ENCODE data around the gene PYCARD. TPM values are rescaled to one million over a fixed set of nuclear protein-coding genes. Genes with fewer than 3 reads are reported as not detected.
"Not testable (repeated sequence)": the region's sequence is repeated elsewhere in the genome, so short reads cannot be mapped to it uniquely, and the experiment has no call there.

The PYCARD gene
- polyA plus RNA-seq, 6 donors from 2014 or later: 48.8 to 79.2 (median 68.8) TPM

DNA sequence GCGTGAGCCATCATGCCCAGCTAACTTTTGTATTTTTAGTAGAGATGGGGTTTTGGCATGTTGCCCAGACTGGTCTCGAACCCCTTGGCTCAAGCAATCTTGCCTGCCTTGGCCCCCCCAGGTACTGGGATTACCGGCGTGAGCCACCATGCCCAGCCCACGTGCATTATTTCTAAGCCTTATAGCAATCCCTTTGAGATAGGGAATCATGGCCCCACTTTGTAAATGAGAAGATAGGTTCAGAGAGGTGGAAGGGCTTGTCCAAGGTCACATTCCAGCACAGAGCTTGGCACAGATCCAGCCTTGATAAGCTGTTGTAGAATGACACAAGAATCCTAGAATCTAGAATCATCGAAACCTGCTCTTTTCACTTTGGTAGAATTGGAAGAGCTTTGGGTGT lies 4.2 kb upstream of the PYCARD start:
- no peaks in the 10 kb centered on the region for H3K9me3 Mint-ChIP-seq
- H3K36me3 Mint-ChIP-seq: no peaks in the 10 kb centered on the region
- H3K27ac Mint-ChIP-seq: no peak overlapping the region
- no peak for DNase-seq
- peaks cover 33 to 37% (median 34%) of the 10 kb centered on the region in 3 donors for H3K4me1 Mint-ChIP-seq
- H3K4me3 Mint-ChIP-seq: peak overlapping the region in 1 of 8 donors; percentile 91
- ATAC-seq (ENCODE audit: low read depth in 2 of 2): no peak
- peaks cover 0 to 3% (median 2%) of the 10 kb centered on the region in 3 donors for H3K27me3 Mint-ChIP-seq

DNA sequence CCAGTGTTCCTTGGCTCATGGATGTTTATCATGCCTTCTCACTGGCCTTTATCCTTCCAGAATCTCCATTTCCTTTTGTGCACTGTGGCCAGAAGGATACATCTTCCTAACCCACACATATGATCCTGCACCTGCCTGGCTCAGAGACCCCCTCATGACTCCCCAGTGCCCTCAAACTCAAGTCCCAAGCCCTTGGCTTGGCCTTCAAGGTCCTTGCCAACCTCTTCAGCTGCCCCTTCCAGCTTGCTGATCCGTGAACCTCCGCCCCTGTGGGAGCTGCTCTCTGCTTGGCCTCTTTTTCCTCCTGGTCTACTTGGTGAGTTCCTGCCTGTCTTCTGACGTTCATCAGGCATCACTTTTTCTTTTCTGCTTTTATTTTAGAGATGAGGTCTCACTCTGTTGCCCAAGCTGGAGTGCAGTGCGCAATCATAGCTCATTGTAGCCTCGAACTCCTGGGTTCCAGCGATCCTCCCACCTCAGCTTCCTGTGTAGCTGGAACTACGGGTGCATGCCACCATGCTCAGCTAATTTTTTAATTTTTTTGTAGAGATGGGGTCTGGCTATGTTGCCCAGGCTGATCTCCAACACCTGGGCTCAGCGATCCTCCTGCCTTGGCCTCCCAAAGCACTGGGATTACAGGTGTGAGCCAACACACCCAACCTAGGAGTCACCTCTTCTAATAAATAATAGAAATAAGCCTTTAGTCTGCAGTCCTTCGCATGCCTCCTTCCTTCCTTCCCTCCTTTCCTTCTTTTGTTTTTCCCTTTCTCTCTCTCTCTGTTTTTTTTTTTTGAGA lies 2.5 kb upstream of the PYCARD start:
- DNase-seq (no peak), ATAC-seq (ENCODE audit: low read depth in 2 of 2) (no peak)
- Mint-ChIP-seq H3K9me3 (no peaks in the 10 kb centered on the region), H3K4me3 (peak overlapping the region in 7 of 8 donors; percentile 12 to 91 (median 33)), H3K4me1 (peaks cover 43 to 50% (median 44%) of the 10 kb centered on the region in 3 donors), H3K27me3 (no peaks in the 10 kb centered on the region), H3K36me3 (no peaks in the 10 kb centered on the region), H3K27ac (peak overlapping the region in 2 of 6 donors; percentile 13 to 78)

DNA sequence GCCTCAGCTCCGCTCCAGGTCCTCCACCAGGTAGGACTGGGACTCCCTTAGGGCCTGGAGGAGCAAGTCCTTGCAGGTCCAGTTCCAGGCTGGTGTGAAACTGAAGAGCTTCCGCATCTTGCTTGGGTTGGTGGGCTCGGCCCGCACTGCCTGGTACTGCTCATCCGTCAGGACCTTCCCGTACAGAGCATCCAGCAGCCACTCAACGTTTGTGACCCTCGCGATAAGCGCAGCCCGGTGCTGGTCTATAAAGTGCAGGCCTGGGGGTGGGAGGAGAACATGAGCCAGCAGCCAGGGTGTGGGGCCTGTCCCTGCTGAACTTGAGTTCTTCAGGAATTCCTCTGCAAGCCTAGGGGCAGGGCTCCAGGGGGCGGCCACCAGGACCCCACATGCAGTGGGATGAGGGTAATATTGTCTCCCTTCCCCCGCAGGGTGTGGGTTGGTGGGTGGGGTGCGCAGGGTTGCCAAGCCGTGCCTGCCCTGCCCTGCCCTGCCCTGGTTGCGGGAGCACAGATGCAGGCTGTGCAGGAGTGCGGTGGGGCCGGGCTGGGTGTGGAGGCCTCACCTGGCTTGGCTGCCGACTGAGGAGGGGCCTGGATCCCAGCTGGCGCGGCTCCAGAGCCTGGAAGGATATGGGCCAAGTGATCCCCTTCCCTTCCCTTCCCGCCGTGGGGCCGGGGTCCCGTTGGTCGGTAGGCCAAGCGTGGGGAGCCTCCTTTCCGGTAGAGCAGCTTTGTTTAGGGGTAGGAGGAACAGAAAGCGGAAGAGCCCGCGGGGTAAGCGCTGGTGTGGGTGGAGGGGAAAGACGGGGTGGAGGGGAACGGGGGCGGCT lies 762 bp downstream of the PYCARD start:
- peak; percentile 87 to 88 for ATAC-seq (ENCODE audit: low read depth in 2 of 2)
- Mint-ChIP-seq H3K4me1 (peaks cover 55 to 76% (median 60%) of the 10 kb centered on the region in 3 donors), H3K36me3 (no peaks in the 10 kb centered on the region), H3K4me3 (peak overlapping the region; percentile 90 to 97 (median 92)), H3K27ac (peak overlapping the region in 5 of 6 donors; percentile 80 to 93 (median 90)), H3K9me3 (no peaks in the 10 kb centered on the region), H3K27me3 (no peaks in the 10 kb centered on the region)
- DNase-seq: peak; percentile 78

DNA sequence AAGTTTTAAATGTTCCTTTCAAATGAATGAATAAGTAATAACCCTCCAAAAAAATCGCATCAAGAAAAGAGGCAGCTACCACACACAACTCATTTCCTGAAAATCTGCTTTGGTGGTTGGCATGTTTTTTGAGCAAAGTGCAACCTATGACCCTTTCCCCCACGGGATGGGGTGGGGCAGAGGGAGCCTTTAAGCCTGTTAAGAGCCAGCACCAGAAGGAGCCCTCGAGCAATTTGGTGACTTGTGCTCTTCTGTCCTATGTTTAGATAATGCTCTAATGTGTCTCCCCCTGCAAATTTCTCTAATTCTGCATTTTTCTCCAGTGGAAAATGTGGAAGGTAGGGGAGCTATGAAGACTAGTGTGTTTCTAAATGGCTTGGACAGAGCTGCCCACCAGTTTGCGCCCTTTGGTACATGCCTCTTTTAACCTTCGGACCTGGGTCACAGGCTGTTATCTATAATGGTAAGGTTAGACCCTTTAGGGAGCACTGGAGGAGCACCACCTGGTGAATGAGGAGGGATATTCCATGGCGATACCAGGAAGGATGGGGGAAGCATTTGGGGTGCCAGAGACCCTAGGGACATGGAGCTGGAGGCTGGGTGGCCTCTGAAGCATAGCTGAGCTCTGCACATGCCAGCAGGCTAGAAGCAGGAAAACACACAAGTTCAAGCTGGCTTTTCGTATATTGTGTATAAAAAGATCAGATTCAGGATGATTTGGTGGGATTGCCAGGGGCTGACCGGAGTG lies 1.6 kb downstream of the PYCARD start:
- DNase-seq: peak; percentile 39
- Mint-ChIP-seq H3K36me3 (no peaks in the 10 kb centered on the region), H3K27me3 (no peaks in the 10 kb centered on the region), H3K4me3 (peak overlapping the region; percentile 90 to 97 (median 92)), H3K27ac (peak overlapping the region in 5 of 6 donors; percentile 51 to 90 (median 86)), H3K4me1 (peaks cover 52 to 76% (median 60%) of the 10 kb centered on the region in 3 donors), H3K9me3 (no peaks in the 10 kb centered on the region)
- peak; percentile 21 to 29 for ATAC-seq (ENCODE audit: low read depth in 2 of 2)

DNA sequence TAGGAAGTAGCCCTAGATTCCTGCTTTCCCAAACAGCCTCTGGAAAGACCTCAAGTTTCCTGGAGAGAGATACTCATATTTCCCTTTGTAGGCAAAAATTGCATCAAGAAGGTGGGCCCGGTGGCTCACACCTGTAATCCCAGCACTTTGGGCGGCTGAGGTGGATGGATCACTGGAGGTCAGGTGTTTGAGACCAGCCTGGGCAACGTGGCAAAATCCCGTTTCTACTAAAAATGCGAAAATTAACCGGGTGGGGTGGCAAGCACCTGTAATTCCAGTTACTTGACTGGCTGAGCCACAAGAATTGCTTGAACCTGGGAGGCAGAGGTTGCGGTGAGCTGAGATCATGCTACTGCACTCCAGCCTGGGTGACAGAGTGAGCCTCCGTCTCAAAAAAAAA lies 2.4 kb downstream of the PYCARD start:
- not testable (repeated sequence) for H3K27me3 Mint-ChIP-seq; H3K9me3 Mint-ChIP-seq; ATAC-seq (ENCODE audit: low read depth in 2 of 2); DNase-seq; H3K36me3 Mint-ChIP-seq
- Mint-ChIP-seq H3K4me3 (peak overlapping the region in 6 of 8 donors; percentile 2 to 95 (median 60)), H3K4me1 (peaks cover 45 to 74% (median 54%) of the 10 kb centered on the region in 3 donors), H3K27ac (peak overlapping the region in 1 of 6 donors; percentile 26)

DNA sequence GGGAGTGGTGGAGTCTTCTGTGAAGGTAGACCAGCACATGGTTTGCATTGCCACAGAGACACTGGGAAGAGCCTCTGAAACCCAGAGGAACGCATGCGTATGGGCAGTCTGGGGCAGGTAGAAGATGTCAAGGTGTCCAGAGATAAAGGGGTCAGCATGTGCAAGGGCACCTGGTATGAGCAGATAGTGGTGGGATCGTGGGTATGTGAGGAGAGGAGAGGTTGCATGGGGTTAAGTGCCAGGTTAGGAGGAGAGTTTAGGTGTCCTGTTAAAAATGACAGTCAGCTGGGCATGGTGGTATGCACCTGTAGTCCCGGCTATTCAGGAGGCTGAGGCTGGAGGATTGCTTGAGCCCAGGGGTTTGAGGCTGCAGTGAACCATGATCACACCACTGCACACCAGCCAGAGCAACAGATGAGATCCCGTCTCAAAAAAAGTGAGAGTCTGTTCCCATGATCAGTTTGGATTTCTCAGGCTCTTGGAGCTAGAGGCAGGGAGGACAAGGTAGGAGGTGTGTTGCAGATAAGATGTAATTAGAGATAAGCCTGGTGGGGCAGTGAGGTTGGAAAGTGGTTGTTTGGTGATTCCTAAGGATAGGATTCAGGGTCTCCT lies 3.0 kb downstream of the PYCARD start:
- peak overlapping the region in 2 of 6 donors; percentile 7 to 86 for H3K27ac Mint-ChIP-seq
- ATAC-seq (ENCODE audit: low read depth in 2 of 2): no peak
- H3K9me3 Mint-ChIP-seq: no peaks in the 10 kb centered on the region
- H3K4me3 Mint-ChIP-seq: peak overlapping the region in 6 of 8 donors; percentile 2 to 95 (median 60)
- H3K27me3 Mint-ChIP-seq: no peaks in the 10 kb centered on the region
- DNase-seq: no peak
- H3K36me3 Mint-ChIP-seq: no peaks in the 10 kb centered on the region
- peaks cover 40 to 73% (median 48%) of the 10 kb centered on the region in 3 donors for H3K4me1 Mint-ChIP-seq

DNA sequence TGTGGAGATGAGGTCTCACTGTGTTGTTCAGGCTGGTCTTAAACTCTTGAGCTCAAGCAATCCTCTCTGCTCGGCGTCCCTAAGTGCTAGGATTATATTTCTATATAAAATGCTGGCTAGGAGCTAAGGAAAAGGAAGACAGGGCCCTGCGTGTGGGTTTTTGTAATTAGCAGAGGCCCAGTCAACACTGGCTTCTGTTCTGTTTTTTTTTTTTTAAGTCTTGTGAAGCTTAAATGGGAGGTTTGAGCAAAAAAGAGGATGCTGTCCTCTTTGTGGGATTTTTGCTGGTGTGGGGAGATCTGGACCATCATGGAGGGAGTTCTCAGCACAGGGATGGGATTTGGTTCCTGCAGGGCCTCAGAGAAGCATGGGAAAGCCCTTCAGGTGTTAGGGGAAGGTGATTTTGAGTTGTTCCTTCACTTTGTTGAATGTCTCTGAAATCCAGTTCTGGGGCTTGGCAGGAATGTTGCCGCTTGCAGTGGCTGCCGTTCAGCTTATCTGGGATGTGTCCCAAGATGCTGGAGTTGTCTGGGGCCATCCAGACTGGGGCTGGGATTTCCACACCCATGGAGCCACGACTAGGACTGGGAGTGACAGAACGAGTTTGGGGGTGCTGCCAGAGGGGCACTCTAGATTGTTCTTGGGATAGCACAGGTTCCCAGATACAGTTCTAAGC lies 4.2 kb downstream of the PYCARD start:
- peaks cover 4 to 6% of the 10 kb centered on the region in 2 donors for H3K36me3 Mint-ChIP-seq
- H3K4me1 Mint-ChIP-seq: peaks cover 39 to 67% (median 43%) of the 10 kb centered on the region in 3 donors
- H3K27ac Mint-ChIP-seq: peak overlapping the region in 2 of 6 donors; percentile 28 to 43
- peak overlapping the region in 1 of 8 donors; percentile 91 for H3K4me3 Mint-ChIP-seq
- no peaks in the 10 kb centered on the region for H3K27me3 Mint-ChIP-seq
- DNase-seq (no peak), ATAC-seq (ENCODE audit: low read depth in 2 of 2) (no peak)
- H3K9me3 Mint-ChIP-seq: no peaks in the 10 kb centered on the region

DNA sequence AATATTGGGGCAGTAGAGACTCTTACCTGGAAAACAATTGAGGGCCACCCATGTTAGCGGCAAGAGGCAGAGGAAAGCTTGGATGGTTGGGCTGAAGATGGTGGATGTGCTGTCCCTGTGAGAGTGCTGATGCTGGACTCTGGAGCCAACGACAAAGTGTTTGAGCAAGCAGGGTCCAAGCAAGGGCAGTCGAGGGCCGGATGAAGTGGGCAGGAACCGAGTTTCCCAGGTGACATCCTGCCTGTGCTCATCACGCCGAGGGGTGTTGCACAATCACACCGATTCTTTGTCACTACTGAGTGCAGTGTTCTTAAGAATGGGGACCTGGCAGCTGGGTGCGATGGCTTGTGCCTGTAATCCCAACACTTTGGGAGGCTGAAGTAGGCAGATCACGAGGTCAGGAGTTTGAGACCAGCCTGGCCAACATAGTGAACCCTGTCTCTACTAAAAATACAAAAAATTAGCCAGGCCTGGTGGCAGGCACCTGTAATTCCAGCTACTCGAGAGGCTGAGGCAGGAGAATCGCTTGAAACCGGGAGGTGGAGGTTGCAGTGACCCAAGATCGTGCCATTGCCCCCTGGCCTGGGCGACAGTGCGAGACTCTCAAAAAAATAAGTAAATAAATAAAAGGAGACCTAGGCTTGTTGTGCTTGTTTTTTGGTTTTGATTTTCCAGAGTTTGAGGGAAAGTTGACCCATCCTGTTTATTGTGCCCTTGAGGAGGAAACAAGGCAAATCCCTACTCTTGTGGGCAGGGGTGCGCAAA lies 6.1 kb downstream of the PYCARD start:
- ATAC-seq (ENCODE audit: low read depth in 2 of 2) (no peak), DNase-seq (no peak)
- Mint-ChIP-seq H3K4me1 (peaks cover 37 to 68% (median 40%) of the 10 kb centered on the region in 3 donors), H3K27ac (no peak overlapping the region), H3K4me3 (no peak overlapping the region), H3K36me3 (peaks cover 11 to 13% of the 10 kb centered on the region in 2 donors), H3K9me3 (no peaks in the 10 kb centered on the region), H3K27me3 (no peaks in the 10 kb centered on the region)

DNA sequence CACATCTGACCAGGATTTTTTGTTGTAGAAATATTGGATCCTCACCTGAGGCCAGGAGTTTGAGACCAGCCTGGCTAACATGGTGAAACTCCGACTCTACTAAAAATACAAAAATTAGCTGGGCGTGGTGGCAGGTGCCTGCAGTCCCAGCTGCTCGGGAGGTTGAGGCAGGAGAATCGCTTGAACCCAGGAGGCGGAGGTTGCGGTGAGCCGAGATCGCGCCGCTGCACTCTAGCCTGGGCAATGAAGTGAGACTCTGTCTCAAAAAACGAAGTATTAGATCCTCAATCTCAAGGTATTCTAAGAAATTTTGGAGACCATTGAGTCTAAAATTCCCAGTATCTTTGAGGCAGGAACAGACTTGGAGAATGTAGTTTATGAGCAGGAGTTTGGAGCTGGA lies 6.7 kb downstream of the PYCARD start:
- not testable (repeated sequence) for H3K9me3 Mint-ChIP-seq; ATAC-seq (ENCODE audit: low read depth in 2 of 2); H3K27me3 Mint-ChIP-seq; DNase-seq; H3K4me3 Mint-ChIP-seq
- H3K36me3 Mint-ChIP-seq: peaks cover 15 to 18% of the 10 kb centered on the region in 2 donors
- H3K4me1 Mint-ChIP-seq: peaks cover 35 to 65% (median 37%) of the 10 kb centered on the region in 3 donors
- H3K27ac Mint-ChIP-seq: peak overlapping the region in 1 of 6 donors; percentile 24

DNA sequence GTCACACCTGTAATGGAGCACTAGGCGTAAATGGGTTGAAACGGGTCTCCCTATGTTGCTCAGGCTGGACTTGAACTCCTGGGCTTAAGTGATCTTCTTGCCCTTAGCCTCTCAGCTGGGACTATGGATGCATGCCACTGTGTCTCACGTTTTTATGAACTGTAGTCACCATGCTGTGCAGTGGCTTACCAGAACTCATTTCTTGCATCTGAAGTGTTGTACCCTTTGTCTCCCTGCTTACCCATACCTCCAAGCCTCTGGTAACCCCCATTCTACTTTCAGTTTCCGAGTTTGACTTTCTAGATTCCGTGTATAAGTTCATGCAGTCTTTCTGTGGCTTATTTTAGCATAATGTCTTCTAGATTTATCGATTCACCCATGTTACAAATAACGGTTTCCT lies 7.7 kb downstream of the PYCARD start:
- Mint-ChIP-seq H3K4me1 (peaks cover 38 to 58% (median 39%) of the 10 kb centered on the region in 3 donors), H3K27ac (peak overlapping the region in 1 of 6 donors; percentile 54), H3K4me3 (peak overlapping the region in 1 of 8 donors; percentile 55), H3K36me3 (peaks cover 22 to 27% of the 10 kb centered on the region in 2 donors), H3K9me3 (no peaks in the 10 kb centered on the region), H3K27me3 (no peaks in the 10 kb centered on the region)
- ATAC-seq (ENCODE audit: low read depth in 2 of 2) (no peak), DNase-seq (no peak)

DNA sequence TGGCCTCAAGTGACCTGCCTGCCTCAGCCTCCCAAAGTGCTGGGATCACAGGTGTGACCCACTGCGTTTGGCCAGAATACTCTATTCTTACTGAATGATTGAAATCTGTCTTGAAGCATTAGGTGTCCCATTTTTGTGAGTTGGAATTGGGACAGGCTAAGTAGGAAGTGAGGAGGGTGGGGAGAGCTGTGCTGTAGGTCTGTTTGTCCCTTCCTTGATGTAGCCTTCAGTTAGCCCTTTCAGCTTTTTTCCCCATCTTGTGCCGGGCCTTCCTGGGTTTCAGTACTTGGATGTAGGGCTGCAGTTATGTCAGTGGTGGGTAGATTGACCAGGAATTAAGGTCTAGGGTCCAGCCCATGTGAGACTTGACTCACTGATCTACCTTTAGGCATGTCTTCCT lies 8.7 kb downstream of the PYCARD start:
- ATAC-seq (ENCODE audit: low read depth in 2 of 2) (no peak), DNase-seq (no peak)
- no peaks in the 10 kb centered on the region for H3K9me3 Mint-ChIP-seq
- H3K27ac Mint-ChIP-seq: peak overlapping the region in 2 of 6 donors; percentile 28 to 72
- H3K4me1 Mint-ChIP-seq: peaks cover 34 to 54% (median 41%) of the 10 kb centered on the region in 3 donors
- H3K36me3 Mint-ChIP-seq: peaks cover 32 to 37% of the 10 kb centered on the region in 2 donors
- H3K4me3 Mint-ChIP-seq: peak overlapping the region in 1 of 8 donors; percentile 22
- H3K27me3 Mint-ChIP-seq: no peaks in the 10 kb centered on the region
